Measurements from ENCODE around the gene PTMS. TPM values are rescaled to one million over a fixed set of nuclear protein-coding genes. Genes with fewer than 3 reads are reported as not detected.

Gene PTMS
- total RNA-seq, 6 experiments from 2014 or later, result 113 to 484 (median 404) TPM

- Histone ChIP-seq H3K27ac (peak overlapping the region in 1 of 3 donors; percentile 4), H3K27me3 (no peaks in the 10 kb centered on the region), H3K4me3 (no peak overlapping the region), H3K9me3 (no peaks in the 10 kb centered on the region), H3K36me3 (peaks cover 0 to 17% (median 5%) of the 10 kb centered on the region in 4 donors), H3K4me1 (peaks cover 0 to 52% (median 5%) of the 10 kb centered on the region in 4 donors)
- TF ChIP-seq POLR2A (IDR thresholded peaks at IDR 0.05), result no peak
- TF ChIP-seq, protein P1, sequence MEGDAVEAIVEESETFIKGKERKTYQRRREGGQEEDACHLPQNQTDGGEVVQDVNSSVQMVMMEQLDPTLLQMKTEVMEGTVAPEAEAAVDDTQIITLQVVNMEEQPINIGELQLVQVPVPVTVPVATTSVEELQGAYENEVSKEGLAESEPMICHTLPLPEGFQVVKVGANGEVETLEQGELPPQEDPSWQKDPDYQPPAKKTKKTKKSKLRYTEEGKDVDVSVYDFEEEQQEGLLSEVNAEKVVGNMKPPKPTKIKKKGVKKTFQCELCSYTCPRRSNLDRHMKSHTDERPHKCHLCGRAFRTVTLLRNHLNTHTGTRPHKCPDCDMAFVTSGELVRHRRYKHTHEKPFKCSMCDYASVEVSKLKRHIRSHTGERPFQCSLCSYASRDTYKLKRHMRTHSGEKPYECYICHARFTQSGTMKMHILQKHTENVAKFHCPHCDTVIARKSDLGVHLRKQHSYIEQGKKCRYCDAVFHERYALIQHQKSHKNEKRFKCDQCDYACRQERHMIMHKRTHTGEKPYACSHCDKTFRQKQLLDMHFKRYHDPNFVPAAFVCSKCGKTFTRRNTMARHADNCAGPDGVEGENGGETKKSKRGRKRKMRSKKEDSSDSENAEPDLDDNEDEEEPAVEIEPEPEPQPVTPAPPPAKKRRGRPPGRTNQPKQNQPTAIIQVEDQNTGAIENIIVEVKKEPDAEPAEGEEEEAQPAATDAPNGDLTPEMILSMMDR (IDR thresholded peaks at IDR 0.05), result no peak
- ATAC-seq, result no peak
- intact Hi-C loops (cut with DNase I), result no loop called here
- DNase-seq, result no peak
- WGBS (ENCODE audit: insufficient coverage, low coverage, low lambda C conversion rate, missing lambda C conversion rate), result 33% methylated on average over 4 of the region's 4 CpGs
Measured at GRCh38 chr12:6769666-6770065, 3.5 kb downstream of the PTMS start.

DNA sequence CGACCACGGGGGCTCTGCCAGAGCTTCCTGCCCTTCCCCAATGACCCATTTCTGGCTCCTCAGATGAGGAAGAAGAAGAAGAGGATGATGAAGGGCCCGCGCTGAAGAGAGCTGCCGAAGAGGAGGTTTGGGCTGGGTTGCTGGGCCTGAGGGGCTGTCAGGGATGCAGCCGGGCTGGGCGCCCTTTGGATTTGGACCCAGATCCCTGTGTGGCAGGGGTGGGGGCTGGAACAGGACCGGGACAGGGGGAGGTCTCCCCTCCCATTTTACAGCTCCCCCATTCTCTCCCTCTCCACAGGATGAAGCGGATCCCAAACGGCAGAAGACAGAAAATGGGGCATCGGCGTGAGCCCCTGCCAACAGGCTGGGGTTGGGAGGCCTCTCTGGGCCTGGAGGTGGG, 3.9 kb downstream of the PTMS start:
- Histone ChIP-seq H3K27me3 (no peaks in the 10 kb centered on the region), H3K4me1 (peaks cover 0 to 52% (median 6%) of the 10 kb centered on the region in 4 donors), H3K4me3 (no peak overlapping the region), H3K36me3 (peaks cover 0 to 17% (median 5%) of the 10 kb centered on the region in 4 donors), H3K27ac (no peak overlapping the region), H3K9me3 (no peaks in the 10 kb centered on the region)
- intact Hi-C loops (cut with DNase I), result no loop called here
- DNase-seq (no peak), ATAC-seq (no peak)
- TF ChIP-seq, protein P1 (IDR thresholded peaks at IDR 0.05), result no peak
- no peak for TF ChIP-seq POLR2A (IDR thresholded peaks at IDR 0.05)
- 64% methylated on average over 7 of the region's 12 CpGs for WGBS (ENCODE audit: insufficient coverage, low coverage, low lambda C conversion rate, missing lambda C conversion rate)

- TF ChIP-seq, protein P1 (IDR thresholded peaks at IDR 0.05), result no peak
- TF ChIP-seq POLR2A (IDR thresholded peaks at IDR 0.05), result no peak
- no peaks in the 10 kb centered on the region for H3K27me3 ChIP-seq
- intact Hi-C loops (cut with DNase I), result no loop called here
- 84% methylated on average over 5 of the region's 10 CpGs for WGBS (ENCODE audit: insufficient coverage, low coverage, low lambda C conversion rate, missing lambda C conversion rate)
- H3K27ac ChIP-seq, result no peak overlapping the region
- no peaks in the 10 kb centered on the region for H3K9me3 ChIP-seq
- ATAC-seq, result no peak
- no peak for DNase-seq
- H3K4me1 ChIP-seq, result peaks cover 0 to 52% (median 7%) of the 10 kb centered on the region in 4 donors
- peaks cover 0 to 17% (median 5%) of the 10 kb centered on the region in 4 donors for H3K36me3 ChIP-seq
- no peak overlapping the region for H3K4me3 ChIP-seq
Measured at GRCh38 chr12:6770600-6770999, 4.4 kb downstream of the PTMS start.

DNA sequence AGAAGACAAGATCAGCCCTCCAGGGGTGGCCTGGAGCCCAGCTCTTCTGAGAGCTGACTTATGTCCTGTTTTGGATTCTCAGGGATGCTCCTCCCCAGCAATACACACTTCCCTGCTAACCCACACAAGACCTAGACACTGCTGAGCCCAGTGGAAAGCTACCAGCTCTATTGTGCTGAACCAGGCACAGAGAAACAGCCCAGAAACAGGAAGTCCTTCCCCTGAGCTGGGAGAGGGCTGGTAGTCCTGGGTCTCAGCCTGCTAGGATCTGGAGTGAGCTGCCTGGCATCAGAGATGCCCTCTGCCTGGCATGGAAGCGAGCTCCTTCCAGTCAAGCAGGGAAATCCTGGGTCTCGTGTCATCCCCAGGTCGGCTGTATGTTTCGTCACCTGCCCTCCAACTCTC, 4.9 kb downstream of the PTMS start:
- Histone ChIP-seq H3K4me1 (peaks cover 0 to 56% (median 9%) of the 10 kb centered on the region in 4 donors), H3K36me3 (peaks cover 0 to 17% (median 5%) of the 10 kb centered on the region in 4 donors), H3K9me3 (no peaks in the 10 kb centered on the region), H3K27ac (no peak overlapping the region), H3K4me3 (no peak overlapping the region), H3K27me3 (no peaks in the 10 kb centered on the region)
- peak in 1 of 3 donors; percentile 54 for DNase-seq
- intact Hi-C loops (cut with DNase I), result no loop called here
- TF ChIP-seq POLR2A (IDR thresholded peaks at IDR 0.05), result no peak
- TF ChIP-seq, protein P1 (IDR thresholded peaks at IDR 0.05), result no peak
- ATAC-seq, result peak in 3 of 4 donors; percentile 4 to 14 (median 5)
- WGBS (ENCODE audit: insufficient coverage, low coverage, low lambda C conversion rate, missing lambda C conversion rate), result no CpG with 5 or more reads among the region's 4 CpGs
